GM12878 (cell line): ENCODE data around the gene IL1R2. TPM values are rescaled to one million over a fixed set of nuclear protein-coding genes. Genes with fewer than 3 reads are reported as not detected.

Source experiments
- ATAC-seq: fragments of 200-7000 bp; cut with Tn5 transposase; 3 replicates; pipeline ENCODE4 v1.9.1; 2020; ENCODE audit warnings: mild to moderate bottlenecking, moderate library complexity
- BruUV-seq: library from RNA; stranded (reverse); fragments of 400-500 nt; replicated peaks from 2 replicates; lab custom pipeline; 2021; lab: Mats Ljungman, UMichigan
- CTCF ChIA-PET: fragments of 300-600 bp; sonication (Branson Sonifier 250); formaldehyde crosslinking; extraction: SDS; loops from one replicate; lab custom pipeline; 2021; ENCODE audit warnings: inconsistent platforms; lab: Yijun Ruan, JAX
- POLR2A ChIA-PET: fragments of 350-600 bp; formaldehyde crosslinking; extraction: SDS; loops from one replicate; lab custom pipeline; 2021; ENCODE audit warnings: inconsistent platforms; lab: Charles Lee
- RAD21 ChIA-PET: fragments of 300-600 bp; sonication (Branson Sonifier 250); formaldehyde crosslinking; loops from one replicate; lab custom pipeline; 2023; ENCODE audit warnings: antibody characterized with exemption; ENCODE audit not compliant: unreplicated experiment; lab: Charles Lee
- SMC1A ChIA-PET: fragments of 300-600 bp; sonication (Branson Sonifier 250); formaldehyde crosslinking; loops from one replicate; lab custom pipeline; 2023; ENCODE audit not compliant: unreplicated experiment, uncharacterized antibody; lab: Charles Lee
- DNase-seq: peaks from one replicate; pipeline ENCODE4 v3.0.0-alpha.2; 2011; ENCODE audit warnings: low read depth, low spot score
- FAIRE-seq: peaks from 3 replicates; lab custom pipeline; 2011; peaks lifted over from hg19 to GRCh38; lab: Jason Lieb, UNC
- H2AFZ ChIP-seq: 2 replicates; pipeline ENCODE4 v1.6.0; 2011; ENCODE audit warnings: low read depth, low read length, control low read depth; ENCODE audit not compliant: control insufficient read depth
- H3K27ac ChIP-seq: 2 replicates; pipeline ENCODE4 v1.5.1; 2011; ENCODE audit warnings: control low read depth; ENCODE audit not compliant: control insufficient read depth, insufficient read depth
- H3K27me3 ChIP-seq, 2 experiments: replicated peaks in 1 of 2; 2 replicates each; pipeline versions ENCODE4 v1.6.0 to v1.6.1; 2011; ENCODE audit warnings: low read length in 1 of 2; ENCODE audit not compliant: control insufficient read depth in 2 of 2, insufficient read depth in 2 of 2
- H3K36me3 ChIP-seq, 2 experiments: 2 replicates each; pipeline ENCODE4 v1.5.1; 2011; ENCODE audit warnings: low read length in 1 of 2; ENCODE audit not compliant: control insufficient read depth in 2 of 2, insufficient read depth in 2 of 2
- H3K4me1 ChIP-seq: 2 replicates; pipeline ENCODE4 v1.6.1; 2011; ENCODE audit warnings: mild to moderate bottlenecking, low read length, moderate library complexity, mixed read lengths; ENCODE audit not compliant: control insufficient read depth, insufficient read depth
- H3K4me2 ChIP-seq: 2 replicates; pipeline ENCODE4 v1.6.0; 2011; ENCODE audit warnings: control low read depth; ENCODE audit not compliant: control insufficient read depth, insufficient read depth
- H3K4me3 ChIP-seq: fragments of 200-600 bp; sonication (generic); 2 replicates; pipeline ENCODE4 v1.5.1; 2016
- H3K79me2 ChIP-seq: 2 replicates; pipeline ENCODE4 v1.6.0; 2011; ENCODE audit warnings: low read length; ENCODE audit not compliant: control insufficient read depth, insufficient read depth
- H3K9ac ChIP-seq: 2 replicates; pipeline ENCODE4 v1.8.0; 2011; ENCODE audit warnings: low read length, control low read depth, mixed read lengths; ENCODE audit not compliant: control insufficient read depth, insufficient read depth
- H3K9me3 ChIP-seq: replicated peaks from 3 replicates; pipeline ENCODE4 v1.5.1; 2011; ENCODE audit warnings: mild to moderate bottlenecking, low read length; ENCODE audit not compliant: control insufficient read depth, insufficient read depth
- H4K20me1 ChIP-seq: 2 replicates; pipeline ENCODE4 v1.6.0; 2011; ENCODE audit not compliant: control insufficient read depth, insufficient read depth
- BMI1 ChIP-seq: fragments of 450-650 bp; IDR thresholded peaks from 2 replicates; pipeline ENCODE4 v1.6.1; 2016; ENCODE audit warnings: mild to moderate bottlenecking, moderate library complexity, borderline replicate concordance
- HDAC6 ChIP-seq: fragments of 200-600 bp; sonication (generic); IDR thresholded peaks from one replicate; pipeline ENCODE4 v1.8.0; 2017; ENCODE audit warnings: antibody characterized with exemption; ENCODE audit not compliant: unreplicated experiment
- HDGF ChIP-seq: fragments of 450-650 bp; IDR thresholded peaks from 2 replicates; pipeline ENCODE4 v1.6.1; 2016; ENCODE audit warnings: antibody characterized with exemption
- KDM1A ChIP-seq: fragments of 200-600 bp; sonication (generic); IDR thresholded peaks from 2 replicates; pipeline ENCODE4 v1.6.1; 2016; ENCODE audit warnings: borderline replicate concordance
- NFIC ChIP-seq: IDR thresholded peaks from 2 replicates; pipeline ENCODE4 v1.6.1; 2012; ENCODE audit warnings: low read depth, mild to moderate bottlenecking, inconsistent platforms, low read length, moderate library complexity
- NFYB ChIP-seq: IDR thresholded peaks from 2 replicates; pipeline ENCODE4 v1.6.1; 2011; ENCODE audit warnings: low read depth, mild to moderate bottlenecking, low read length, improper control_type of control experiment, moderate library complexity; ENCODE audit not compliant: insufficient read depth
- POU2F2 ChIP-seq: IDR thresholded peaks from 3 replicates; pipeline ENCODE4 v1.6.1; 2011; ENCODE audit warnings: low read depth, mild to moderate bottlenecking, low read length, borderline replicate concordance
- RAD21 ChIP-seq: IDR thresholded peaks from 2 replicates; pipeline ENCODE4 v1.6.1; 2011; ENCODE audit warnings: mild to moderate bottlenecking, low read depth, low read length, moderate library complexity; ENCODE audit not compliant: insufficient read depth
- RBBP5 ChIP-seq: fragments of 200-600 bp; sonication (generic); conservative IDR thresholded peaks from 2 replicates; pipeline ENCODE4 v1.6.1; 2016
- RFX5 ChIP-seq: IDR thresholded peaks from 2 replicates; pipeline ENCODE4 v1.6.1; 2011; ENCODE audit warnings: low read depth, low read length, improper control_type of control experiment
- SREBF2 ChIP-seq: IDR thresholded peaks from 2 replicates; pipeline ENCODE4 v1.6.1; 2012; ENCODE audit warnings: mild to moderate bottlenecking, low read length
- YBX1 ChIP-seq: fragments of 450-650 bp; IDR thresholded peaks from 2 replicates; pipeline ENCODE4 v1.6.1; 2016; ENCODE audit warnings: antibody characterized with exemption
- YY1 ChIP-seq: IDR thresholded peaks from 2 replicates; pipeline ENCODE4 v1.6.1; 2011; ENCODE audit warnings: low read depth, mild to moderate bottlenecking, low read length
- WGBS: methylation state at CpG from one replicate; pipeline ENCODE4 v1.1.6; 2016; ENCODE audit warnings: low lambda C conversion rate; ENCODE audit not compliant: insufficient replicate concordance, insufficient coverage; ENCODE audit errors: missing lambda C conversion rate; 5-methylcytosine and 5-hydroxymethylcytosine counted together
- in situ Hi-C: fragments of 300-500 bp; cut with MboI; formaldehyde crosslinking; loops from 9 replicates; pipeline ENCODE4 v1.14.3; 2018; ENCODE audit warnings: mixed read lengths
- intact Hi-C: fragments of 100-400 bp; cut with micrococcal nuclease; formaldehyde crosslinking; loops from one replicate; pipeline ENCODE4 v1.14.2; 2022; ENCODE audit not compliant: unreplicated experiment
- polyA plus RNA-seq, 11 experiments: library from polyadenylated mRNA; depleted of rRNA in 4 of 11; unstranded in 6 of 11; stranded (reverse) in 5 of 11; fragments of >200 nt; fragmentation: Nextera tagmentation in 4 of 11; fragmentation: Illumina TruSeq in 1 of 11; extraction: Ambion mirVana in 4 of 11; extraction: Trizol in 1 of 11; gene quantifications; 1 replicate in 1 of 11; 2 replicates in 10 of 11; pipeline versions ENCODE4 v1.2.1 to v1.2.3, GENCODE V29; 2011 to 2016; ENCODE audit warnings: inconsistent platforms in 2 of 11, missing spikeins in 2 of 11, low read depth in 1 of 11
- total RNA-seq, 4 experiments: library from RNA; depleted of rRNA in 3 of 4; stranded (reverse); fragments of >200 nt in 3 of 4; fragmentation: Illumina TruSeq in 1 of 4; extraction: Trizol in 1 of 4; gene quantifications; 2 replicates each; pipeline versions ENCODE4 v1.2.1 to v1.2.3, GENCODE V29; 2013 to 2021

Gene IL1R2
- total and polyA plus RNA-seq, 10 of the 15 experiments (the other 5 are each of a cell fraction or from before 2014, with no cell fraction given) = 0.44 to 6.4 (median 0.62) TPM

DNA sequence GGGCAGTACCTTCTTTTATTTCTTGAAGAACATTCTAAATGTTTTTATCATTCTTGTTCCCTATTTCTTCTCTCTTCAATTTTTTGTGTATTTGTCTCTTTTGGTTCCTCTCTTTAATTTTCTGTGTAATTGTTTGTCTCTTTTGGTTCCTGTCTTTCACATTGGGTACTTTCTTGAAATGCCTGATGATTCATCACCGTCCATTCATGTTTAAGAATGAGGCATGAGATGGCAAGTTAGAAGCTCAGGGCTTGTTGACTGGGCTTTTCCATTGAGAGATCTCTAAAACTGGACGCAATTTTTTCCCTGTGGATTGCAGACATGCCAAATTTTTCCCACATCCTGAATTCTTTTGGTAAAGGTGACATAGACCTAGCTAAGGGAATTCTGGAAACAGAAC is 33.7 kb upstream of the IL1R2 start:
- SMC1A ChIA-PET = interaction anchor here (1.0 to 2.6 kb wide), 2 partner anchors 26 to 74 kb away, joined by 5 to 7 read pairs; no protein-coding TSS in a partner anchor
- H4K20me1 ChIP-seq = no peaks in the 10 kb centered on the region
- H3K9ac ChIP-seq = no peak overlapping the region
- TF ChIP-seq KDM1A (no peak), YBX1 (no peak), POU2F2 (no peak), SREBF2 (no peak), RFX5 (no peak), HDAC6 (no peak), YY1 (no peak), HDGF (no peak), NFIC (no peak), NFYB (no peak), BMI1 (no peak), RAD21 (no peak), RBBP5 (no peak)
- no peak overlapping the region for H3K4me2 ChIP-seq
- WGBS = 0% methylated on average over 2 of the region's 2 CpGs
- H3K27ac ChIP-seq = no peak overlapping the region
- intact Hi-C loops = no loop called here
- in situ Hi-C loops = no loop called here
- H3K27me3 ChIP-seq = no peaks in the 10 kb centered on the region
- ATAC-seq (no peak), FAIRE-seq (no peak), DNase-seq (no peak)
- no peaks in the 10 kb centered on the region for H3K79me2 ChIP-seq
- POLR2A ChIA-PET = interaction anchor here (0.6 kb wide), 1 partner anchor 48 kb away, joined by 3 read pairs; no protein-coding TSS in a partner anchor
- no peaks in the 10 kb centered on the region; the same call in 2 of the 3 replicates for H3K9me3 ChIP-seq
- no peaks in the 10 kb centered on the region for H3K36me3 ChIP-seq
- RAD21 ChIA-PET = interaction anchor here (1.4 kb wide), 1 partner anchor 74 kb away, joined by 3 read pairs; no protein-coding TSS in a partner anchor
- BruUV-seq = no TSS peak
- no peaks in the 10 kb centered on the region for H3K4me1 ChIP-seq
- H3K4me3 ChIP-seq = no peak overlapping the region
- H2AFZ ChIP-seq = no peak overlapping the region
- CTCF ChIA-PET = no interaction called here
